HCEC 1CT (cell line): ENCODE measurements around the gene IL32.
A peak's percentile ranks its signal among the peaks of the same experiment; 100 is the strongest.

Experiments used
- DNase-seq: peaks from one replicate; pipeline ENCODE4 v3.0.0-alpha.2; 2017

IL32 gene

GRCh38 chr16:3094289-3095027 is 29.0 kb downstream of the IL32 start:
- DNase-seq, result peak; percentile 25

GRCh38 chr16:3095869-3096268 is 30.4 kb downstream of the IL32 start:
- peak; percentile 17 for DNase-seq

DNA sequence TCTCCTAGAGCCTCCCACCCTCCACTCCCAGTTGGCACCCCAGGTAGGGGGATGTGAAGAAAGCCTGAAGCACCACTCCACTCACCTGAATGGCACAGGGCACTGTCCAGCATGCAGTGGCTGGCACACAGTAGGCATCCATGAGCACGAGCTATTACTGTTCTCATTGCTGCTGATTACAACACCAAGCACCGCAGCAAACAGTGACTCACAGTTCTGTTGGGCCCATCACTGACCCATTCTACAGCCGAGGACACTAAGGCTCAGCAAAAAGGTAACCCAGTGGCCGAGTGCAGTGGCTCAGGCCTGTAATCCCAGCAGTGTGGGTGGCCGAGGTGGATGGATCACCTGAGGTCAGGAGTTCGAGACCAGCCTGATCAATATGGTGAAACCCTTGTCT is 30.9 kb downstream of the IL32 start:
- no peak for DNase-seq

DNA sequence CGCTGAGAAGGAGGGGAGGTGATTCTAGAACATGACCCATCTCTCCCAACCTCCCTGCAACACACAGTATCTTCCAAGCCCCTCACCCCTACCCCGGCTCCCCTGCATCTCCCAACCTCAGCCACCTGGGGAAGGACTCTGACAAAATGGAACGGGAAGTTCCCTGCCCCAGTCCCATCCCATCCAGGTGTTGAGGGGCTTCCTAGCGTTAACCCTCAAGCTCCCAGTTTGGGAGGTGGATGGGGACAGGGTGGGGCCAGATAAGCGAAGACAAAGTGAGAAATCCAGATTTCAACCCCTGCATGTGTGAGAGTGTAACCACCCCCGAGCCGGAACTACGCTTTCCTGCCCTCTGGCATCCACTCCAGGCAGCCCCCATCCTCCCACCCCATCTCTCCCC is 31.8 kb downstream of the IL32 start:
- DNase-seq, result no peak

DNA sequence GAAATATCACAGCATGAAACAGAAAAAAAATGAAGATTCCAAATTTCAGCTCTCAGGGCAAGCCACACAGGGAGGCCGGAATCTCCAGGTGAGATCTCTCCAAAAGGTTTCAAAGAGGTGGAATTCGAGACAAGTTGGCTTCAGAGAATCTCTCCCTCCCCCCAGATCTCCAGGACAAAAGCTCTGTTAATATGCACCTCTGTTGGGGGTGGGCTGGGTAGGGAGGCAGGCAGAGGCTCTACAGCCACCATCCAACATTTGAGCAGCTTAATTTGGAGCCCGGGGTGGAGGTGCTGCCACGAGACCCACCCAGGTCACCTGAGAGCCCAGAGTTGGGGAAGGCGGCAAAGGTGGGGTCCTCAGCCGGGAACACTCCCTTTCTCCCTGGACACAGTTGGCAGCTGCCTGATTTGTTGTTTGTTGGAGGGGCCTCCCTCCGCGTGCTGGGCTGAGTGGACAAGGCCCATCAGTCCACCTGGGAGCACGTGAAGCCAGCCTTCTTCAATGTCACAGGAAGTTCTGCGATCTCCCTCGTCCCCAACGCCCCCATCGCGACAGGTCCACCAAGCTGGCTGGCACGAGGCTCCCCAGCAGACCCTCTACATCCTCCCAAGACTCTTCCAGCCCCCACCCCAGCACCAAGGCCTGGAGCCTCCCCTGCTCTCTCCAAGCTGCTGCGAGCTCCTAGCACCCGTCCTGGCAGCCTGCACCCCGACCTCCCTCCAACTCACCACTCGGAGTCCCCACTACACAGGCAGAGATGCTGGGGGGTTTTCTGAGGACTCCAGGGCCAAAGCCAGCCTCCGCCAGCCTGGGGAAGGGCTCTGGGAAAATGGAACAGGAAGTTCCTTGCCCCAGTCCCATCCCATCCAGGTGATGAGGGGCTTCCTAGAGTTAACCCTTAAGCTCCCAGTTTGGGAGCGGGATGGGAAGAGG is 33.3 kb downstream of the IL32 start, which contains the start of gene ZSCAN10:
Gene ZSCAN10 (minus strand): TSS at position 836 of the 936 bp plus-strand sequence. CDS start 6,357 bp downstream, outside the sequence.
- DNase-seq, result no peak

DNA sequence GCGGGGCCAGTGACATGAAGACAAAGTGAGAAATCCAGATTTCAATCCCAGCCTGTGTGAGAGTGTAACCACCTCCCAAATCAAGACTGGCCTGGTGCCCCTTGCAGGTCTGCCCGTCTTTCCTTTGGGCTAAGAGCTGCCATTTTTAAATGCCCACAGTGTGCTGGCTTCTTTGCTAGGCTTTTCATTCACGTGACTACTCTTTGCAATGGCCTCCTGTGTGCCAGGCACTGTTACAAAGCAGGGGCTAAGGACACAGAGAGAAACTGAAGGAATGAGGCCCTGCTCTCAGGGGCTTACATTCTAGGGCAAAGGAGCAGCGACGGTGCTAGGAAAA is 33.9 kb downstream of the IL32 start:
- no peak for DNase-seq

DNA sequence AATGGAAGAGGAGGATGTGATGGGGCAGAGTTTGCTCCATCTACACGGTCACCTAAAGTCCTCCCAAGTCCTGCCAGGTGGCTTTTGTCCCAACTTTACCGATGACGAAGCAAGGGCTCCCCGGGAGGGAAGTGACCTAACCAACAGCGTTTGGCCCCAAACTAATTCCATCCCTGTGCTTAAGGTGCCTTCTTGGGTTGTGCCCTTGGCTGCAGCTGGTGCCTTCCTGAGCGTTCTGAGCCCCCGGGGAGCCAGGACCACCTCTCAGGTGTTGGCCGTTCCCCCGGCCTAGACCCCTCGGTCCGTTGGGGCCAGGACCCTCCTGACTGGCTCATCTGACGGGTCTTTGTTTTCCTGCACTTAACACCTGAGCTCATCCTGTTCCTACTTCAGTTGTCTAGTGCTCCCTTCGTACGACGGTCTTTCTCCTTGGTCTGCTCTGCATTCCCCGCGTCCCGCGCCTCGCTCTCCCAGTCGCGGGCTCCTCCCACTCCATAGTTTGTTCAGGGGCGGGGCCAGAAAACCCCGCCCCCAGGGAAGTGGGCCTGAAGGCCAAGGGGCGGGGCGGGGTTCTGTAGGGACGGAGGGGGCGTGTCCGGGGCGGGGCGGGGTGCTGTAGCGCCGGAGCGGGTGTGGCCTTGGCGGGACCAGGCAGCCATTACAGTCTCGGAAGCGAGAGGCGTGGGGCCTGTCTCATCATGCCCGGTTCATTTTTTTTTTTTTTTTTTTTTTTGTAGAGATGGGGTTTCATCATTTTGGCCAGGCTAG is 34.5 kb downstream of the IL32 start:
- peak; percentile 91 for DNase-seq

DNA sequence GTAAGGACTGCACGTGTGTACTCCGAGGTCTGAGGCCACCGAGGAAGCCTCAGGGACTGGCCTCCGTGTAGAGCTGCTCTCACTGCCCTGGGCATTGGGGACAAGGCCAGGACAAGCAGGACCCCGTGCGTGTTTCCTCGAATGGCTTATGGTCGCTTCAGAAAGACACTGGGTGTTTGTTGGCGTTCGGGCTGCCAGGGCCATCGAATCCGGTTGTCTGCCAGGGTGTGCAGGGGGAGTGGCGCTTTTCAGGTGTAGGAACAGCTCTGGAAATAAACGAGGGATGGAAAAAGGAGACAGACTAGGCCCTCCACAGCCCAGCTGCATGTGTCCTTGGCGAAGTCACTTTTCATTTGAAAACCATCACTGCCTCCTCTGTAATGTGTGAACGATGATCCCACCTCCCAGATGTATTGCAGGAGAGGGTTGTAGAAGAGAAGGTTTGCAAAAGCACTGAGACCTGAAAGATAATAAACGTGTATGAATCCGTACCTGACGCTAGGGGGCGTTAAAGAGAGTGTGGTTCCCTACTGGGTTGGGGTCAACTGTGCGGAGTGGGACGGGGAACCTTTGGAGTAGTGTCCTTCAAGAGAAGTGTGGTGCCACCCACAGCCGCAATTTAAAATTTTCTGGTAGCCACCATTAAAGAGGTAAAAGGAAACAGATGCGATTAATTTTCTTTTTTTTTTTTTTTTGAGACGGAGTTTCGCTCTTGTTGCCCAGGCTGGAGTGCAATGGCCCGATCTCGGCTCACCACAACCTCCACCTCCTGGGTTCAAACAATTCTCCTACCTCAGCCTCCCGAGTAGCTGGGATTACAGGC is 35.8 kb downstream of the IL32 start:
- no peak for DNase-seq

GRCh38 chr16:3101841-3102470 is 36.5 kb downstream of the IL32 start:
- DNase-seq, result no peak

- DNase-seq, result peak; percentile 85
Measured at GRCh38 chr16:3106205-3106928, 40.9 kb downstream of the IL32 start.

- peak; percentile 68 for DNase-seq
Measured at GRCh38 chr16:3112058-3112880, 46.8 kb downstream of the IL32 start, which contains the start of gene ZNF205. Gene ZNF205, plus strand, starts transcription at chr16:3112586. Its CDS starts 845 bp downstream, at chr16:3113431.

DNA sequence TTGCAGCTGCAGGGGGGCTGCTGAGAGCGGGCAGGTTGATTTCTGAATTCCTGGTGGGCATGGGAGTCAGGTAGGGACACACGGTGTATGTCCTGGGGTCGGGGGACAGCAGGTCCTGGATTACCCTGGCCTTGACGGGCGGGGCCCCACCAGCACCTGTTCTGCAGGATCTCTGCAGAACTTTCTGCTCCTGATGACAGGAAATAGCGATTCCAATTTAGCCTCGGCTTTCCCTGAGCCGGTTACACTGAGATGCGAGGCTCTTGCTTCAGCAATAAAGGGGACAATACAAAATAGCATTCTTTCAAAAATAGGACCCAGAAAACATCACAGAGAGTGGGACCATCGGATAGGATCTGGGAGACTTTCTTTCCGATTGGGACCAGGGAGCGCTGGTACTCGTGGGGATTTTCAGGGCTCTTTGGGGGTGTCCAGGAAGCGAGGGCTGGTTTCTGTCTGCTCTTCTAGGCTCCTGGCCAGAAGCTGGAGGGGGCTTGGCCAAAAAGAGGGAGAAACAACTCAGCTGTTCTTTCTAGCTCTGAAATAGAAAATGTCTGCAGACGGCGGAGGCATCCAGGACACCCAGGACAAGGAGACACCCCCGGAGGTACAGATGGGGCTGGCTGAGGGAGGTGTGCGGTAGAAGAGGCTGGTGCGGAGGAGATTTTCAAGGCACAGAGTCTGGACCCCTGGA is 47.6 kb downstream of the IL32 start:
- no peak for DNase-seq

DNA sequence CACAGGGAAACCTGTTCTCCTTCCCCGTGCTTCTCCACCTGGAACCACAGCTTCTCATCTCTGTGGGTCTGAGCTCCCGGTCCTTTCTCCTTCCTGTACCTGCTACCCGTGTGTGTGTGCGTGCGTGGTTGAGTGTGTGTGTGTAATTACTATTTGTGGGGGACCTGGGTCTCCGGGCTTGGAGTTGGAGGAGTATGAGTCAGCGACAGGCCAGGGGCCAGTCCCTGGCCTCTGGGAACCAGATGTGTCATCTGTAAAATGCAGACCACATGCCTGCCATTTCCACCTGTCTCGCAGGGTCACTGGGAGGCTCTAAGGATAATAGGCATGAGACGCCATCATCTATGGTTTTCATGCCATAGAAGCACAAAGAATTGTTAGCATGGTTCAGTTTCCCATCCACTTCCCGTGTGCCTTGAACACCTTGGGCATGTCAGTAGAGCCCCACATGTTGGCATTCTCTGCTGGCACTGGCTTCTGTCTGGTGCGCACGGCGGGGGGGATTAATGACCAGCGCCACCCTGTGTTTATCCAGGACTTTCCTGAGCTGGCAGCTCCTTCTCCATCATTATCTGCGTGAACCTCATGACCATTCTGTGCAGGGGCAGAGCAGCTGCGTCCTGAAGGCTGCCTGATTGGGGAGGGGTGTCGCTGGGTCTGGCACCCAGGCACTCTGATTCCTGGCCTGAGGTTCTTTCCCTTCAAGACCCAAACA is 48.5 kb downstream of the IL32 start:
- DNase-seq, result no peak

DNA sequence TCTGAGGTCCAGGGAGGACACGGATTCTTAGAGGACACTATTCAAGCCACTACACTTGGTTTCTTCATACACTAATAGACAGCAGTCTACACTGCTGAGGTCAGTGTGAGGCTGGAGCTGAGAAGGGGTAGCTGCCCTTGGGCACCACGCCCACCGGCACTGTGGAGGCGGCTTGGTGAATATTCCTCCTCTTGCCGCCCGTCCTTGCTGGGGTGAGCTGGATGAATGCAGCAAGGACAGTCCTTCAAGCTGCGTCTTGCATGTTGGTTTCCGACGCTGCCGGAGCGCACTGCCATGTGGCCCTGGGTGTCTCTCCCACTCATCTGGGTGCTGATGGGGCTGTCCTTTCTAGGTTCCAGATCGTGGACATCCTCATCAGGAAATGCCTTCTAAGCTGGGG is 49.6 kb downstream of the IL32 start:
- DNase-seq, result no peak

GRCh38 chr16:3115561-3115960 is 50.1 kb downstream of the IL32 start:
- no peak for DNase-seq

DNA sequence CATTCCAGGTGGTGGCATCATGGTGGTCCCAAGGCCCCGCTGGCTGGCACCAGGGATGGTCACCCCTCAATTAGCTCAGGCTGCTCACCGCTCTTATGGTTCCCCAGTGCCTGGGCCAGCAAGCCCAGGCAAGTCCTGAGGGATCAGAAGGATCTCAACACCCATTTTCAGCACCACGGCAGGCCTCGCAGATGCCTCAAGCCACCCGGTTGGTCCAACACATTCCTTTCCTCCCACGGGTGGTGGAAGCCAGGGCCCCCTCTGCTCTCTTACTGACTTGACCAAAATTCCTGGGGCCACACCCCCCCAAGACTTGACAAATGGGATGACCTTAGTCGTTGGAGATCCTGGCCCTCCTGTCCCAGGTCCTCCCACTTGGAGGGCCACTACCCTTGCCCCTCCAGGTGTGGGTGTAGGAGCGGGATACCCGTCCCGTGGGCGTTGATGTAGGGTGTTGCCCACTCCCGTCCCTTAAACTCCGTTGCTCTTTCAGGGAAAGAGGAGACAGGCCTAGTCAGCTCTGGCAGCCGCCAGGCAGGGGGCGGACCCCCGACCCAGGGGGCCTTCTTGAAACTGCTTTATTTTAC is 52.9 kb downstream of the IL32 start:
- DNase-seq, result no peak

DNA sequence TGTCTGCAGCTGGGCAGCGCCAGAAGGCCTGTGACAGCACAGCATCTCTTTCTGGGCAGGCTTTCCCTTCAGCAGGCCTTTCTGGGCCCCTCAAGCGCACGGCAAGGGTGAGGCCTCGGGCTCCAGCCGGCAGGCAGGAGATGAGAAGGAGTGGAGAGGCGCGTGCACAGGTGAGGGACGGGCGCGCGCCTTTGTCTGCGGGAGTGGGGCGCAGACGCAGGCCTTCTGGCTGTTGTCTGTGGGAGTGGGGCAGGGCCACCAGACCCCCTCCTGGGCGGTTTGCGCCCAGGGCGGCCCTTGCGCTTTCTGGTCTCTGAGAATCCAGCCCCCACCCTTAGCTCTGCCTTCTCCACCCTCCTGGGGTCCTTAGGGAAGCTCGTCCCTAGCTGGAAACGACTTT is 53.4 kb downstream of the IL32 start:
- no peak for DNase-seq
